Tibial artery (tissue), 4 donors: ENCODE measurements around the gene SIGLEC7.
A peak's percentile ranks its signal among the peaks of the same experiment; 100 is the strongest.

Experiments
- DNase-seq, 2 donors: peaks; one replicate each; pipeline ENCODE4 v3.0.0-alpha.2; 2019
- H3K27ac ChIP-seq, 2 donors: fragments of 200-600 bp; sonication (generic) in 1 of 2; 1 replicate in 1 of 2; 2 replicates in 1 of 2; pipeline ENCODE4 v1.5.1; 2018 to 2019; ENCODE audit warnings: mild to moderate bottlenecking in 1 of 2
- H3K27me3 ChIP-seq, 2 donors: fragments of 200-600 bp; sonication (generic) in 1 of 2; one replicate each; pipeline versions ENCODE4 v1.5.1 to v1.6.0; 2016 to 2019
- H3K36me3 ChIP-seq, 3 donors: fragments of 200-600 bp; sonication (generic) in 2 of 3; one replicate each; pipeline ENCODE4 v1.5.1; 2016 to 2019; ENCODE audit warnings: mild to moderate bottlenecking in 2 of 3
- H3K4me1 ChIP-seq, 4 donors: fragments of 200-600 bp; sonication (generic) in 2 of 4; 1 replicate in 3 of 4; 2 replicates in 1 of 4; pipeline ENCODE4 v1.5.1; 2016 to 2019
- H3K4me3 ChIP-seq, 2 donors: fragments of 200-600 bp; sonication (generic) in 1 of 2; 1 replicate in 1 of 2; 2 replicates in 1 of 2; pipeline ENCODE4 v1.5.1; 2018 to 2019; ENCODE audit warnings: mild to moderate bottlenecking in 2 of 2
- H3K9me3 ChIP-seq, 3 donors: fragments of 200-600 bp; sonication (generic) in 1 of 3; one replicate each; pipeline ENCODE4 v1.5.1; 2016 to 2019
- intact Hi-C: fragments of 100-400 bp; cut with DNase I; formaldehyde crosslinking; loops from one replicate; pipeline ENCODE4 v1.15.0; 2023; ENCODE audit warnings: low total_unique reads
- TF ChIP-seq, protein P1 (sequence below), 2 experiments: fragments of 200-600 bp in 1 of 2; fragments of 450-650 bp in 1 of 2; IDR thresholded peaks; one replicate each; pipeline ENCODE4 v1.5.1; 2017 to 2019; ENCODE audit warnings: antibody characterized with exemption in 2 of 2, mild to moderate bottlenecking in 1 of 2, moderate library complexity in 1 of 2

Gene SIGLEC7

DNA sequence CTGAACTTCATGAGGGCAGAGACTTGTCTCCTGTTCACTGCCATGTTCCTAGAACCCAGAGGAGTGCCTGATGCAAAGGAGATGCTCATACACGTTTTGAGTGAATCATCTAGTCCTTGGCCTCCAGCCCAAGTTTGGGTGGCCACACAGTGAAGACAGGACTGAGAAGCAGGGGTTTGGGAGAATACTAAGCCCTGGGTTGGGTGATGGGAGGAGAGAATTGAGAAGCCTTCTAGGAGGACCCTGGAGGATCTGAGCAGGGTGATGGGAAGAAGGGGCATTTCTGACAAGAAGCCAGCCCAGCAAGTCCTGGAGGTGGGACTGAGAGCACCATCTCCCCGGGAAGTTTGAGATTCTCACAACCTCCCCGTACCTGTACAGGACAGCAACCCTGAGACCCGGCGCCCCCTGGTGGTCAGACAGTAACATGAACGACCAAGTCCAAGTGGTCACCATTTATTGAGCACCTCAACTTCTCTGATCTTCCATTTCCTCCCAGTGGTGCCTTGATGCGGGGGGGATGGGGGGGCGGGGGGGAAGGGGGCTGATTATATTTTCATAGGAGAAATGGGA lies 44.8 kb upstream of the SIGLEC7 start:
- TF ChIP-seq, protein P1, sequence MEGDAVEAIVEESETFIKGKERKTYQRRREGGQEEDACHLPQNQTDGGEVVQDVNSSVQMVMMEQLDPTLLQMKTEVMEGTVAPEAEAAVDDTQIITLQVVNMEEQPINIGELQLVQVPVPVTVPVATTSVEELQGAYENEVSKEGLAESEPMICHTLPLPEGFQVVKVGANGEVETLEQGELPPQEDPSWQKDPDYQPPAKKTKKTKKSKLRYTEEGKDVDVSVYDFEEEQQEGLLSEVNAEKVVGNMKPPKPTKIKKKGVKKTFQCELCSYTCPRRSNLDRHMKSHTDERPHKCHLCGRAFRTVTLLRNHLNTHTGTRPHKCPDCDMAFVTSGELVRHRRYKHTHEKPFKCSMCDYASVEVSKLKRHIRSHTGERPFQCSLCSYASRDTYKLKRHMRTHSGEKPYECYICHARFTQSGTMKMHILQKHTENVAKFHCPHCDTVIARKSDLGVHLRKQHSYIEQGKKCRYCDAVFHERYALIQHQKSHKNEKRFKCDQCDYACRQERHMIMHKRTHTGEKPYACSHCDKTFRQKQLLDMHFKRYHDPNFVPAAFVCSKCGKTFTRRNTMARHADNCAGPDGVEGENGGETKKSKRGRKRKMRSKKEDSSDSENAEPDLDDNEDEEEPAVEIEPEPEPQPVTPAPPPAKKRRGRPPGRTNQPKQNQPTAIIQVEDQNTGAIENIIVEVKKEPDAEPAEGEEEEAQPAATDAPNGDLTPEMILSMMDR (IDR thresholded peaks at IDR 0.05), result peak; percentile 35 to 52
- no peaks in the 10 kb centered on the region for H3K4me1 ChIP-seq
- no peaks in the 10 kb centered on the region for H3K27me3 ChIP-seq
- no peaks in the 10 kb centered on the region for H3K9me3 ChIP-seq
- H3K27ac ChIP-seq, result no peak overlapping the region
- DNase-seq, result no peak
- H3K4me3 ChIP-seq, result no peak overlapping the region
- H3K36me3 ChIP-seq, result peaks cover 0 to 38% (median 24%) of the 10 kb centered on the region in 3 donors
- intact Hi-C loops, result no loop called here

DNA sequence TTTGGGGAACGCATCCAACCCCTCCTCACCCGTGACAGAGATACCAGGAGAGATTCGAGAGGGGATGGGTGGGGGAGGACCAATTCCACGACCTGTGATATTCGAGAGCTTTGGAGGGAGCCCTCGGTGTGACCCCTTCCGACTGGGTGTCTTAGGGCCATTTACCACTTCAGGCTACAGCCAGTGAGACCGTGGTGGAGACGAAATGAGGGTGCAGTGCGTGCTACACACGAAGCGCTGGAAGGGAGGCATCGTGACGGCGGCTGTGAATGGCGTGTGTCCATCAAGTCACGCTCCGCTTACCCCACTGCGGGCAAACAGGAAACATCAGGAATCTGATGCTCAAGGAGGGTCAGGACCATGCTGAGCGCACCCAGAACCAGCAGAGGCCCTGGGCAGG lies 44.3 kb upstream of the SIGLEC7 start:
- DNase-seq, result no peak
- TF ChIP-seq, protein P1 (IDR thresholded peaks at IDR 0.05), result no peak
- intact Hi-C loops, result no loop called here

DNA sequence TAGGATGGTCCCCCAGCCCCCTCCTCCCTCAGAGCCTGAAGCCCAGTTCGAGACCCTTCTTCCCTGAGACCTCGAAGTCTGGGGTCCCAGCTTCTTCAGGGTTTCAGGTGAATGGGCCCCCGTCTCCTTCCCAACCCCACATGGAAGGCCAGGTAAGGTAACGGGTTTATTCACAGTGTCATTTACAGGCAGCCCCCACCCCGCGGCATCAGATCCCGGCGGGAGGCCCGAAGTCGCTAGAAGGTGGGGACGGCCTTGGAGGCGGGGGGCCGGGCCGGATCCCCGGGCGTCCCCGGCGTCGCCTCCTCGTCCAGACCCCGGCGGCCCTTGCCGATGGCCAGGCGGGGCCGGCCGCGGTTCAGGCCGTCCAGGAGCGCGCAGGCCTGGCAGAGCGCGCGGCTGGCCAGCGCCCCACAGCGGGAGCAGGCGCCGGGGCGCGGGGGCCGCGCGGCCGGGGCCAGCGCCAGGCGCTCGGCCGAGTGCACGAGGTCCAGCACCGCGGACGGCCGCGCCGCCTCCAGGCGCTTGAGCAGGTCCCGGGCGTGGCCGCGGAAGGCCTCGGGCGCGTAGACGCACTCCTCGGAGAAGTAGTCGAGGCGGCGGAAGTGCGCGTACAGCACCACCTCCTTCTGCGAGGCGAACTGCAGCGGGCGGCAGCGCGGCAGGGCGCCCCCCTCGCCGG lies 43.6 kb upstream of the SIGLEC7 start:
- no peaks in the 10 kb centered on the region for H3K9me3 ChIP-seq
- H3K4me1 ChIP-seq, result no peaks in the 10 kb centered on the region
- no peak overlapping the region for H3K4me3 ChIP-seq
- TF ChIP-seq, protein P1 (IDR thresholded peaks at IDR 0.05), result no peak
- H3K27me3 ChIP-seq, result no peaks in the 10 kb centered on the region
- DNase-seq, result no peak
- intact Hi-C loops, result no loop called here
- H3K36me3 ChIP-seq, result peaks cover 5 to 49% (median 35%) of the 10 kb centered on the region in 3 donors
- no peak overlapping the region for H3K27ac ChIP-seq

More for the DNA sequence above, 44.3 kb upstream of the SIGLEC7 start:
- H3K9me3 ChIP-seq, result no peaks in the 10 kb centered on the region
- H3K36me3 ChIP-seq, result peaks cover 1 to 43% (median 29%) of the 10 kb centered on the region in 3 donors
- no peak overlapping the region for H3K27ac ChIP-seq
- H3K4me3 ChIP-seq, result no peak overlapping the region
- H3K27me3 ChIP-seq, result no peaks in the 10 kb centered on the region
- no peaks in the 10 kb centered on the region for H3K4me1 ChIP-seq

DNA sequence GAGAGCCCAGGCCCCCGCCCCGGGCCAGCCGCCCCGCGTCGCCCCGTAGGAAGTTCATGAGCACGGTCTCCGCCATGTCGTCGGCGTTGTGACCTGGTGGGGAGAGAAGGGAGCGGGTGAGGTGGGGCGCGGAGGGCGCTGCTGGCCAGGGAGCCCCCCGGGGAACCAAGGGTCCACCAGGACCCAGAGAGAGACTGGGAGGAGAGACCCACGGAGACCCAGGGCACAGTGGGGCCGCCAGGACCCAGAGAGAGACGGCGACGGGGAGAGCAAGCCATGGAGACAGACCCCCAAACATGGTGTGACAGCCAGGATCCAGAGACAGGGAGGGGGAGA lies 43.1 kb upstream of the SIGLEC7 start:
- no peak overlapping the region for H3K27ac ChIP-seq
- no peak overlapping the region for H3K4me3 ChIP-seq
- no peaks in the 10 kb centered on the region for H3K27me3 ChIP-seq
- H3K36me3 ChIP-seq, result peaks cover 5 to 54% (median 40%) of the 10 kb centered on the region in 3 donors
- TF ChIP-seq, protein P1 (IDR thresholded peaks at IDR 0.05), result no peak
- DNase-seq, result no peak
- H3K9me3 ChIP-seq, result no peaks in the 10 kb centered on the region
- no peaks in the 10 kb centered on the region for H3K4me1 ChIP-seq
- intact Hi-C loops, result no loop called here

DNA sequence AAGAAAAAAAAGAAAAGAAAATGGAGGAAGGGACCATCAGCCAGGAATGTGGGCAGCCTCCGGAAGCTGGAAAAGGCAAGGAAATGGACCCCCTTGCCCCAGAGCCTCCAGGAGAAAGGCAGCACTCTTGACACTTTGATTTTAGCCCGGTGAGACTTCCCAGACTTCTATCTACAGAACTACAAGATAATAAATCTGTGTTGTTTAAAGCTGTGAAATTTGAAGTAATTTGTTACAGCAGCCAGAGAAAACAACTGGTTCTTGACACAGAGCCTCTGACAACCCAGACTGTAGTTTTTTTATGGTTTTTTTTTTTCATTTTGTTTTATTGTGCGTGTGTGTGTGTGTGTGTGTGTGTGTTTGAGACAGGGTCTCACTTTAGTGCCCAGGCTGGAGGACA lies 41.5 kb upstream of the SIGLEC7 start:
- TF ChIP-seq, protein P1 (IDR thresholded peaks at IDR 0.05), result no peak
- Histone ChIP-seq H3K27me3 (no peaks in the 10 kb centered on the region), H3K36me3 (peaks cover 5 to 66% (median 41%) of the 10 kb centered on the region in 3 donors), H3K27ac (no peak overlapping the region), H3K9me3 (no peaks in the 10 kb centered on the region), H3K4me1 (no peaks in the 10 kb centered on the region), H3K4me3 (no peak overlapping the region)
- DNase-seq, result no peak
- intact Hi-C loops, result loop anchor here (10.0 kb wide), 1 partner anchor 1076 kb away; the partner anchor contains the start of genes VRK3 and ZNF473
